ENCODE data around the gene MTRFR.
A peak's percentile ranks its signal among the peaks of the same experiment; 100 is the strongest.

The MTRFR gene

DNA sequence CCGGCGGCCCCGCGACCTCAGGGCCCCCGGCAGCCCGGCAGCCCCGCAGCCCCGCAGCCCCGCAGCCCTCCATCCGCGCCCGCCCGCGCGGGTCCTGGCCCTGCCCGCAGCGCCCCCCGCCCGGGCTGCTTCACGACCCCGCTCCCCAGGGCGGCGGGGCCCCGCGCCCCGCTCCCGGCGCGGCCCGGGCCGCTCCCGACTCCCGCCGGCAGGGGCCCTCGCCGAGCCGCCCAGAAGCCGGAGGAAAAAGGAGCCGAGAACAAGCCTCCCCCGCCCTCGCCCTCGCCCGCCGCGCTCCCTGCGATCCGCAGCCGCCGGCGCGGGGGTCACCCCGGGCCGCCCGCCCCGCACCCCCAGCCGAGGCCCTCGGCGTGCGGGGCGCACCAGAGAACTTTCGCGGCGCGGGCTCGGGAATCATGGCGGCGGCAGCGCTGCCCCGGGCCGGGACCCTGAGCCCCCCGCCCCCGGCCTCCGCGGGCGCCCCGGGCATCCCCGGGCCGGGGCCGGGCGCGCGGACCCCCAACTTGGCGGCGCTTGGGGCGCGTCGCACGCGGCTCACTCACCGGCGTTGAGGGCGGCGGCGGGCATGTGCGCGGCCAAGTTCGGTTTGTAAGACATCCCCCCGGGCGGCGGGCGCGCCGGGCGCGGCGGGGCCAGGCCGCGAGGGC is 37.9 kb downstream of the MTRFR start:
- DNase-seq: peak; percentile 60

DNA sequence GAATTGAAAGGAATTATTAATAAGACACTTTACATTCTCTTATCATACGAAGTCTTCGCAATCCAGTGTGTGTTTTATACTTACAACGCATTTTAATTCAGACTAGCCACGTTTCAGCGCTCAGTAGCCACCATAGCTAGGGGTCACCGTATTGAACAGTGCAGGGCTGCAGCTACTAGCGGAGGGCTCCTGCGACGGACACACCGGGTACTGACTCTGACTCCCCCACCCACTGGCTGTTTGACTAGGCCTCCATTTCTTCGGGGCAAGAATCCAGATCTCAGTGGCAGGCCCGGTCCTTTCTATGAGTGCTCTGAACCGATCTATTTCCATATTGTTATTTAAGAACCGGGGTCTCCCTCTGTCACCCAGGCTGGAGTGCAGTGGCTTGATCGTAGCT is 39.9 kb downstream of the MTRFR start:
- DNase-seq: no peak

DNA sequence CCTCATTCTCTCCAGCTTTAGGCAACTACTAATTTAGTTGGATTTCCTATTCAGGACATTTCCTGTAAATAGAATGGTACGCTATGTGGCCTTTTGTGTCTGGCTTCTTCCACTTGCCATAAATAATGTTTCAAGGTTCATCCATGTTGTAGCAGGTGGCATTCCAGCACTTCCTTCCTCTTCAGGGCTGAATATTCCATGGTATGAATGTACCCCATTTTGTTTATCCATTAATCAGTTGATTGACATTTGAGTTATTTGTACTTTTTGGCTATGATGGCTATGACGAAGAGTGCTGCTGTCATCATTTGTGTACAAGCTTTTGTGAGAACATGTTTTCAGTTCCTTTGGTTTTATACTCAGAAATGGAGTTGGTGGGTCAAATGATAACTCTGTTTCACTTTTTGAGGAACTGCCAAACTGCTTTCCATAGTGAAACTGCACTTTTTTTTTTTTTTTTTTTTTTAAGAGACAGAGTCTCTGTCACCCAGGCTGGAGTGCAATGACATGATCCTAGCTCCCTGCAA is 44.9 kb downstream of the MTRFR start:
- no peak for DNase-seq

DNA sequence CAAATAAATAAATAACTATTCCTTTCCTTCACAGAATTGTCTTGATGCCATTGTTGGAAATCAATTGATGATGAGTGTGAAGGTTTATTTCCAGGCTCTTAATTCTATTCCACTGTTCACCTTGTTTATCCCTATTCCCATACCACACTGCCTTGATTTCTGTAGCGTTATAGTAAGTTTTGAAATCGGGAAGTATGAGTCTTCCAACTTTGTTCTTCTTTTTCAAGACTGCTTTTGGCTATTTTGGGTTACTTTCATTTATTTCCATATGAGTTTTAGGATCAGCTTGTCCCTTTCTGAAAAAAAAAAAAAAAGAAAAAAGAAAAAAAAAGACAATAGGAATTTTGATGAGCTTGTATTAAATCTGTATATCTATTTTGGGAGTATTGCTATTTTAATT is 47.7 kb downstream of the MTRFR start:
- DNase-seq: no peak

DNA sequence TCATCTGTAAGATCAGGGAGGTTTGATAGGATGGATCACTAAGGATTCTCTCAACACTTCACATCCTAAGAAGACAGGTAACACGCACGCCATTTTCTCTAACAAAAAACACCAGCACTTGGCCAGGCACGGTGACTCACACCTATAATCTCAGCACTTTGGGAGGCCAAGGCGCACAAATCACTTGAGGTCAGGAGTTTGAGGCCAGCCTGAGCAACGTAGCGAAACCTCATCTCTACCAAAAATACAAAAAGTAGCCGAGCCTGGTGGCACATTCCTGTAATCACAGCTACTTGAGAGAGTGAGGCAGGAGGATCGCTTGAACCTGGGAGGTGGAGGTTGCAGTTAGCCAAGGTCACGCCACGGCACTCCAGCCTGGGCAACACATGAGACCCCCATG is 48.9 kb downstream of the MTRFR start:
- no peak for DNase-seq

DNA sequence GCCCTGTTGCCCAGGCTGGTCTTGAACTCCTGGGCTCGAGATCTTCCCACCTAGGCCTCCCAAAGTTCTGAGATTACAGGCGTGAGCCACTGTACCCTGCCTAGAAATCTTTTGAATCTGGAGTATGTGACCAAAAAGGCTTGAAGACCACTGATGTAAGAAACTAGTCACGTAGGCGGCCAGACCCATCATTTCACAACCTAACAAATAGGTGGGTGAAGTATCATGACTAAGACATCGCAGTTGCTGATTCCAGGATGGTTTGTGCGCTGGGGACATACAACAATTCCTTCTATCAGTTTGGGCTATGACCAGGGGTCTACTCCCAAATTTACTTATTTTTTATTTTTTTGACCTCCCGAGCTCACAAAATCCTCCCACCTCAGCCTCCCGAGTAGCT is 50.2 kb downstream of the MTRFR start:
- no peak for DNase-seq

DNA sequence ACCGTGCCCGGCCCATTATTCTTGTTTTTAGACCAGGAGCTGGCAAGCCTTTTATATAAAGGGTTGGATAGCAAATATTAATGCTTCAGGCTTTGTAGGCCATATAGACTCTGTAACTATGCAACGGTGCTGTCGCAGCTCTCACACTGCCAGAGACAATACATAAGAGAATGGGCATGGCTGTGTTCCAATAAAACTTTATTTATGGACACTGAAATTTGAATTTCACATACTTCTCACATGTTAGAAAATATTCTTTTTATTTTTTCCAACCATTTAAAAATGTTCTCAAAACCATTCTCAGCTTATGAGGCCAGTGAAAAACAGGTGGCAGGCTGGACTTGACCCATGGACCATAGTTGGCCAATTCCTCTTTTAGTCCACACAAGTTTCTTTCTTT is 51.4 kb downstream of the MTRFR start:
- no peak for DNase-seq

DNA sequence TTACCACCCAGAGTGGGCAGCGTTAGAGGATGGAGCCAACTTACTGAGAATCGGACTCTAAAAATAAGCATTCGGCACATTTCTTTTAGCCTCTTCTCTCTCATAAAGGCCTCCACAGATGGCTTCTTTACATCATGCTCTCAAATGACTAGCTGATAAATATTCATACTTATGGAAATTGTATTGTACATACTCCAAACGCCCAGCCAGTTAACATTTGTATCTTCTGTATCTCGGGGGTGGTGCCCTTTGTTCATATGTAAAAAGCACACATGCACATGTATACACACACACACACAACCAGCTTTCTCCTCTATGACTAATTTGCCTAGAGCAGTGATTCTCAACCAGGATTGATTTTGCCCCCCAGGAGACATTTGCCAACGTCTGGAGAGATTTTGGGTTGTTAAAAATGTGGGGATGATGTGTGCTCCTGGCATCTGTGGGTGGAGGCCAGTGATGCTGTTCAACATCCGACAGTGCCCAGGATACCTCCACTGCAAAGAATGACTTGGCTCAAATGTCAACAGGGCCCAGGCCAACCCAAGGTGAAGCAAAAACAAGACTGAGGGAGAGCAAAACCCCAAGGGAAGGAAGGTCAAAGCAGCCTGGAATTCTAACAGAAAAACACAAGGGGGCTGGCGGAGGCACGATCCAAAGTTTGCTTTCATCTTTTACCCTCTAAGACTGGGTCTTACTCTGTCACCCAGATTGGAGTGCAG is 53.6 kb downstream of the MTRFR start:
- DNase-seq: no peak

DNA sequence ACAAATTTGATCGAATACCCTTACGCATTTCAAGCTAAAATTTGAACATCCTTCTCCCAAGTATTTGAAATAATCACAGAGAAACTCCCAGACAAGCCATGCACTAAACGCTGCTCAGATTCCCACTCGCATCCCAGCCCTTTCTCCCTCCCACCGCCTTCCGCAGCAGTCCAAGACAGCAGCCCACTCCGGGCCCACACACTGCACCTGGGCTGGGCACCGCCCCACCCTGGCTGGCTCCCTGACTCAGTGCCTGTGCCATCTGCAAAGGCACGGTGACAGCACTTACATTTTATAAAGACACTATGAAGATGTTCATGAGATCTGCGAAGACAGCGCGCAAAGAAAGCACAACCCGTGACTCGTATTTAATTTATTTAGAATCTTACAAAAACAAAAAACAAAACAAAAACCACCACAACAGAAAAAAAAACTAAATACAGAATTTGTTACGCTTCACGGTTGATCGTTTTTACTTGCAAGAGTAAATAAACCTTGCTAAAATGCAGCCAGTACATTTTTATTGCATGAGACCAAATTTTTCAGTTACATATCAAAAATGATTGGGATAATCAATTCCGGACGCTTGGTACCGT is 55.6 kb downstream of the MTRFR start:
- no peak for DNase-seq

DNA sequence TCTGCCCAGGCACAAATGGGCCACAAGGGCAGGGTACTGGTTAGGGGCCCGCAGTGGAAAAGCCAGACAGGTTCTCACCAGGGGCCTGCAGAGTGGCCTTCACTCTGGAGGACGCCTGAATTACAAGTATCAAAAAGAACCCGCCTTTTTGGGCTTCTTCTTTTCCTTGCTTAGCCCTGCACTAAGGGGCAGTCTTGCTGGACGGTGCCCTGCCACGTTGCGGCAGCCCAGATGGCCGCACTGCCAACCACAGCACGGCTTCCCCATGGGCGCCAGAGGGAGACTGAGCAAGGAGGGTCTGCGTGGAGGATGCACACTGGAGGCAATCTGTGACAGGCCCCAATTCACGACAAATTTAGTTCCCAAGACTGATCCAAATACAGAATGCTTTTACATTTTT is 56.7 kb downstream of the MTRFR start:
- no peak for DNase-seq

DNA sequence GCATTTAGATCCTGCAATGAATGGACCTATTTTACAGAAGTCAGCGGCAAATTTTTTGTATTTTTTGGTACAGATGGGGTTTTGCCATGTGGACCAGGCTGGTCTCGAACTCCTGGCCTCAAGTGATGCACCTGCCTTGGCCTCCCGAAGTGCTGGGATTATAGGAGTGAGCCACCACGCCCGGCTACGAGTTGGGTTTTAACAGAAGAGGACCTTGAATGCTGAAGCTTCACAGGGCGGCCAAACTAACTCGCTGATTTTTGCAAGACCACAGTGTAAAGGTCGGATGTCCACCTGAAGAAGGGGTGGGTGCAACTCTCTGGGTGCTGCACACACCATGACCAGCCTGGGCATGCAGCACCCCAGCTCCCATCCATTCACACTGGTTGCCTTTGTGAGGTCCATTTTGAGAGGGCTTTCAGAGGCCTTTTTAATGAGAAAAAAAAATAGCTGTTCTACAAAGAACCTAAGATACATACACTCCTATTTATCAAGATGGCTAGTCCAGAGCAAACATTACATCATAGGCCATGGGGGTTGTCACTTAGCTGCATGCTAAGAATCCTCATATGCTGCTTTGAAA is 60.0 kb downstream of the MTRFR start:
- no peak for DNase-seq

DNA sequence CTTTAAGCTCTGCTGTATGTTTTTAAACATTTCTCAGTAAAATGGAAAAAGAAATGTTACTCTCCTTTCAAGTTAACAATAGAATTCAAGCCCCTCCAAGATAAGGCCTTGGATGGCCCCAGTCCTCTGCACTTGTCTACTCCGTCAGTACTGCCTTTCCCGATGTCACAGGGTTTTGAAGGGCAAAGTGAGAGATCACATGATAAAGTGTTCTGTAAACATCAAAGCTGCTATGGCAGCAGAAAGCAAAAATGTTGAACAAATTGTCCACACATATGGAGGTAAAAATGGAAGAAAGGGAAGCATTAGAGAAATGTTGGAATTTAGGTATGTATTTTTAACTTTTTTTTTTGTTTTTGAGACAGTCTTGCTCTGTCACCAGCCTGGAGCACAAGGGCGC is 71.9 kb downstream of the MTRFR start:
- no peak for DNase-seq

DNA sequence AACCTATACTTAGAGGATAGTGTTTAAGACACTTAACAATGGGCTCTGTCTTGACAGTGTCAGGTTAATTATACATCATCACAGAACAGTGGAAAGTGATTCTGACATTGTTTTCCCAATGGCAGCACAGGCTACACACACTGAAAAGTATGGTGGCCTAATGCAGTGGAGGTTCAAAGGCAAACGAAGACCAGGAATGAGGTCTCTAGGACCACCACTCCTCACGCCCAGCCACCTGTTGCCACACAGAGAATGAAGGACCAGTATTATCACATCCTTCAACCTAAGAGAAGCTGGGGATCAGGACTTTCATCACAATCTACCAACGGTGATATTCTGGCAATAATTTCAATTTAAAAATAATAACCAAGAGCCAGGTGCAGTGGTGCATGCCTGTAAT is 73.0 kb downstream of the MTRFR start:
- no peak for DNase-seq

Measured in midbrain (tissue), 1 donor.